Testis (tissue), 2 donors: Measurements from ENCODE around the gene RIPOR2.

Experiments
- POLR2A ChIP-seq: fragments of 450-650 bp; IDR thresholded peaks from one replicate; pipeline ENCODE4 v1.6.1; 2017; ENCODE audit warnings: antibody characterized with exemption, mild to moderate bottlenecking, moderate library complexity
- TF ChIP-seq, protein P1 (sequence below), 3 experiments: fragments of 450-650 bp in 2 of 3; fragments of 200-600 bp in 1 of 3; sonication (generic) in 1 of 3; IDR thresholded peaks; one replicate each; pipeline ENCODE4 v1.5.1; 2016 to 2019; ENCODE audit warnings: antibody characterized with exemption in 3 of 3, mild to moderate bottlenecking in 2 of 3, moderate library complexity in 1 of 3

- TF ChIP-seq, protein P1, sequence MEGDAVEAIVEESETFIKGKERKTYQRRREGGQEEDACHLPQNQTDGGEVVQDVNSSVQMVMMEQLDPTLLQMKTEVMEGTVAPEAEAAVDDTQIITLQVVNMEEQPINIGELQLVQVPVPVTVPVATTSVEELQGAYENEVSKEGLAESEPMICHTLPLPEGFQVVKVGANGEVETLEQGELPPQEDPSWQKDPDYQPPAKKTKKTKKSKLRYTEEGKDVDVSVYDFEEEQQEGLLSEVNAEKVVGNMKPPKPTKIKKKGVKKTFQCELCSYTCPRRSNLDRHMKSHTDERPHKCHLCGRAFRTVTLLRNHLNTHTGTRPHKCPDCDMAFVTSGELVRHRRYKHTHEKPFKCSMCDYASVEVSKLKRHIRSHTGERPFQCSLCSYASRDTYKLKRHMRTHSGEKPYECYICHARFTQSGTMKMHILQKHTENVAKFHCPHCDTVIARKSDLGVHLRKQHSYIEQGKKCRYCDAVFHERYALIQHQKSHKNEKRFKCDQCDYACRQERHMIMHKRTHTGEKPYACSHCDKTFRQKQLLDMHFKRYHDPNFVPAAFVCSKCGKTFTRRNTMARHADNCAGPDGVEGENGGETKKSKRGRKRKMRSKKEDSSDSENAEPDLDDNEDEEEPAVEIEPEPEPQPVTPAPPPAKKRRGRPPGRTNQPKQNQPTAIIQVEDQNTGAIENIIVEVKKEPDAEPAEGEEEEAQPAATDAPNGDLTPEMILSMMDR (IDR thresholded peaks at IDR 0.05) = no peak
- no peak for TF ChIP-seq POLR2A
Measured at GRCh38 chr6:24922814-24923213, 12.9 kb downstream of the RIPOR2 start.
